ENCODE results near the gene OTULIN.

OTULIN gene

DNA sequence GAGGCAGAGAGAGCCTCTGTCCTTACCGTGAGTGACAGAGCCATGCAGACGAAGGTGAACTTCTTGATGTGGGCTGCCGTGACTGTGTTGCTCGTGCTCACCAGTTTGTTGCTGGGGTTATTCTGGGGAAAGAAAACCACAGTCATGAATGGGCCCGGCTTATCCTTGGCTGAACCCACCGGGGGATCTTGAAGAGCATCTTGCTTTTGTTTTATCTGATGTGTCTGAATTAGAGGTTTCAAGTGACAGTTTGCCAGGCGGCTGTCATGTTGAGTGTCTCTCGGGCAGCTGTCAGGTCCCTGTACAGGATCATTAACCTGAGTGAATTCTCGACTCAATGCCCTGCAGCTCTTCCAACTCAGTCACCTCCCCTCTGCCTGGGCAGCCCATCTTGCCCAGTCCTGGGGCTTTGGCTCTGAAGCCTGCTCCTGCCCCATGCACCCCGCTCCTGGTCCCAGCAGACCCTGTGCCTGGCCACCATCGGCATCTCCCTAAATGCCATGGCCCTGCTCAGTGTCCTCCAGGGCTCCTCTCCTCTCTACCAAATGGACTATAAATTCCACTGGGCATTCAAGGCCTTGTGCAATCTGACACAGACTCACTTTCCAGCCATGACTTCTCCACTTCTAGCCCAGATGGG is 77.4 kb downstream of the OTULIN start:
- no peak for DNase-seq (ENCODE audit: low read depth, low spot score)

DNA sequence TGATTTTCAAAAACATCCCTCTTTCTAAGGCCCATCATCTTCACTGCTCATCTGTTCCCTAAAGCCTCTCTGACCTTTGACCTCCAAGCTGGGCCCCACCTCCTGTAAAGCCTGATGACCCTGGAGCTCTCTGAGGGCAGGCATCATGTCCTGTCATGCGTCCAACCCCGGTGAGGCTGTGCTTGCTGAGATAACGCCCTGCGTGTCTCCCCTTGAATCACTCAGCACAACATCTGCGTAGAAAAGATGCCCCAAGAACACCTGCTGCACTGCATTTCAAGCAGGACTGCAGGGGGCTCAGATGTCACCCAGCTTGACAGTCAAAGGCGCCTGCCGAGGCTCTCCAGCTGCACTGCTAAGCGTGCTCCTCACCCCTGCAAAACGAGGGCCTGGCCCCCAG is 78.0 kb downstream of the OTULIN start:
- no peak for DNase-seq (ENCODE audit: low read depth, low spot score)

DNA sequence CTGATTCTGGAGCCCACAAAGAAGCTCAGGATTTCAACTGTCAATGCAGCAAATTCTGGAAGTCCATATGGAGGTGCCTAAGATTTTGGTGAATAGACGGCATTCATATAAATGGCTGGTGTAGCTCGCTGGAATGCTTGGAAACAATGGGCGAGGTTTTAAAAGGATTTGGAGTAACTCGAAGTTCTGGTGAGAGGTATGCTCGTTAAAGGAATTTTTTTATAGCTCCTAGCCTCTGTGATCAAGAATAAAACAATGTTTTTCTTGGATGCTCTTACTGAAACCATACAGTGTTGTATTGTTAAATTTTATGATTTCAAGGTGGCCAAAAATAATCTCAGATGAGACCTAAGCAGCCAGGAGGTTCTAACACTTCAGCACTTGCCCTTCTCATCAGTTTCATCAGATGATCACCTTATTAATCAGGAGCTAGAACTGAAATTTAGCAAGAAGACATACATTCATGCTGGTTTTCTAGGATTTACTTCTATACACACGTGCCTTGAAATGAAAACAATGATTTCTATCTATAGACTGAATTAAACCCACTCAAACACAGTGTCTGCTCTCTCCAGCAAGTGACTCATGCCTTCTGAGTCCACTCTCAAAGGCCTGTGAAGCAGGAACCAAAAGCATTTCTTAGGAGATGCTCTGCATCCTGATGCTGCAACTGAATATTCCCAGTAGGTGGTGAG is 79.2 kb downstream of the OTULIN start:
- no peak for DNase-seq (ENCODE audit: low read depth, low spot score)

- DNase-seq (ENCODE audit: low read depth, low spot score), result no peak
Observed at GRCh38 chr5:14744296-14745187, 80.0 kb downstream of the OTULIN start.

DNA sequence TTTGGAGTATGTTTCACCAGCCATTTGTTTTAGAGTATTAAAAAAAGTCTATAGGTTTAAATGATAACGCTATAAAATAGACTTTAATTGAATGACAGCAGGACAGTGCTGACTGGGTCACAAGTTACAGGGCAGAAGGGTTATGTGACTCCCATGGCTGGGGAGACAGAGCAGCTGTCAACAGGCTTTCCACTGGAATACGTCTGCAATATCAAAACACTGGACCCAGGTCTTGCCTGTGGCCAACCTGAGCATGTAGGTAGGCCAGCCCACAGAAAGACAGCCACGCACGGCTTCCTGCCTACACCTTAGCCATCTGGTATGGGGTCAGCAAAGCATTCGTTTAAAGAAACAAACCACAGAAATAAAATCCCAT is 80.7 kb downstream of the OTULIN start:
- DNase-seq (ENCODE audit: low read depth, low spot score), result no peak

- no peak for DNase-seq (ENCODE audit: low read depth, low spot score)
Observed at GRCh38 chr5:14745753-14746152, 81.2 kb downstream of the OTULIN start.

GRCh38 chr5:14748180-14748900 is 83.8 kb downstream of the OTULIN start:
- no peak for DNase-seq (ENCODE audit: low read depth, low spot score)
